Right lobe of liver (tissue), 6 donors: ENCODE results near the gene DIP2C. TPM values are rescaled to one million over a fixed set of nuclear protein-coding genes. Genes with fewer than 3 reads are reported as not detected.

Experiments
- ATAC-seq, 4 donors: fragments of 200-7000 bp; cut with Tn5 transposase; one replicate each; pipeline ENCODE4 v1.9.1; 2020; ENCODE audit warnings: mild to moderate bottlenecking in 4 of 4, moderate library complexity in 4 of 4
- DNase-seq, 3 donors: peaks; one replicate each; pipeline ENCODE4 v3.0.0-alpha.2; 2020
- H3K27ac ChIP-seq, 3 donors: fragments of 200-600 bp; one replicate each; pipeline ENCODE4 v1.8.0; 2022
- H3K27me3 ChIP-seq, 2 donors: fragments of 200-600 bp; one replicate each; pipeline ENCODE4 v1.8.0; 2022
- H3K36me3 ChIP-seq, 4 donors: fragments of 200-600 bp; sonication (generic) in 1 of 4; one replicate each; pipeline versions ENCODE4 v1.5.1 to v1.8.0; 2017 to 2022; ENCODE audit warnings: control low read depth in 1 of 4
- H3K4me1 ChIP-seq, 4 donors: fragments of 200-600 bp; sonication (generic) in 1 of 4; one replicate each; pipeline versions ENCODE4 v1.5.1 to v1.8.0; 2017 to 2022; ENCODE audit warnings: control low read depth in 1 of 4
- H3K4me3 ChIP-seq, 3 donors: fragments of 200-600 bp; one replicate each; pipeline ENCODE4 v1.8.0; 2022
- H3K9me3 ChIP-seq, 4 donors: fragments of 200-600 bp; sonication (generic) in 1 of 4; one replicate each; pipeline versions ENCODE4 v1.5.1 to v1.8.0; 2017 to 2022; ENCODE audit warnings: control low read depth in 1 of 4
- CTCF ChIP-seq, 4 donors: fragments of 200-600 bp in 3 of 4; fragments of 450-650 bp in 1 of 4; IDR thresholded peaks; one replicate each; pipeline versions ENCODE4 v1.5.1 to v1.8.0; 2016 to 2022; ENCODE audit warnings: antibody characterized with exemption in 4 of 4, mild to moderate bottlenecking in 2 of 4
- POLR2A ChIP-seq: fragments of 450-650 bp; IDR thresholded peaks from one replicate; pipeline ENCODE4 v1.6.1; 2017; ENCODE audit warnings: antibody characterized with exemption, mild to moderate bottlenecking
- WGBS: methylation state at CpG from one replicate; pipeline ENCODE4 v1.1.6; 2018; ENCODE audit warnings: low coverage, low lambda C conversion rate; ENCODE audit not compliant: insufficient coverage; ENCODE audit errors: missing lambda C conversion rate; 5-methylcytosine and 5-hydroxymethylcytosine counted together
- intact Hi-C, 2 donors: fragments of 100-400 bp; cut with DNase I; formaldehyde crosslinking; loops; one replicate each; pipeline versions ENCODE4 v1.11.2 to v1.14.1; 2022
- total RNA-seq, 6 experiments: library from RNA; depleted of rRNA in 2 of 6; stranded (reverse); fragments of >200 nt in 2 of 6; fragmentation: NEBNext Ultra II Directional in 3 of 6; extraction: Animal tissue kit (Norgen Biotek cat#: 25700) in 3 of 6; gene quantifications; one replicate each; pipeline versions ENCODE4 v1.1.0 to v1.2.4, GENCODE V29; 2016 to 2023
- donor health status: DM: no; HTN: yes; CAD: no.
- donor health status: DM: no; HTN: no; CAD: no.
- donor health status: DM: no; HTN: no; CAD: no.
- donor health status: DM: no; HTN: yes; CAD: no.
- donor health status: DM: no; HTN: yes; CAD: no.

DIP2C gene
- total RNA-seq, 6 experiments from 2014 or later = 8.0 to 13.5 (median 11.7) TPM

DNA sequence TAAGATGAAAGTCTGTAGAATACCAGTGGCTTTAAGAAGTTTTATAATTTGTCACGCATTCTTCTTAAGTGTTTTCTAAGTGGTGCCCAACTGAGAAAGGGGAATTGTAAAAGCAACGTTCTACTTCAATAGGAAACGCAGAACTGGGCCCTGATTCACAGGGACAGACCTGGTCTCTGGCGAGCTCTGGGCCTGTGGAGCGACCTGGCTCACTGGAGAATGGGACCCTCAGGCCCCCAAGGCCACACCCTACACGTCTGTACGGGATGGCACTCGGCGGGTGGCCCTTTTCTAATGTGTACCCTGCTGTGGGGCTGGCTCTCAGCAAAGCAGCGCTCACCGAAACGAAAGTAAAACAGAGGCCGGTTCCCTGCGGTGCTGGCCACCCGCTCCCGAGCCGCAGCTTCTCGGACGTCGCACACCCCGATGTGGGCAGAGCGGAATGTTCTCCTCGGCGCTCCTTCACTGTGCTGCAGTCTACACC lies 205.0 kb downstream of the DIP2C start:
- ATAC-seq = peak; percentile 79 to 87 (median 84)
- Histone ChIP-seq H3K36me3 (no peaks in the 10 kb centered on the region), H3K4me1 (no peaks in the 10 kb centered on the region), H3K27me3 (no peaks in the 10 kb centered on the region), H3K27ac (peak overlapping the region; percentile 57 to 68 (median 59)), H3K9me3 (no peaks in the 10 kb centered on the region), H3K4me3 (peak overlapping the region; percentile 49 to 56 (median 56))
- 57% methylated on average over 19 of the region's 24 CpGs for WGBS
- DNase-seq = peak in 2 of 3 donors; percentile 47 to 58
- no peak for TF ChIP-seq CTCF (IDR thresholded peaks at IDR 0.05)
- intact Hi-C loops = no loop called here

DNA sequence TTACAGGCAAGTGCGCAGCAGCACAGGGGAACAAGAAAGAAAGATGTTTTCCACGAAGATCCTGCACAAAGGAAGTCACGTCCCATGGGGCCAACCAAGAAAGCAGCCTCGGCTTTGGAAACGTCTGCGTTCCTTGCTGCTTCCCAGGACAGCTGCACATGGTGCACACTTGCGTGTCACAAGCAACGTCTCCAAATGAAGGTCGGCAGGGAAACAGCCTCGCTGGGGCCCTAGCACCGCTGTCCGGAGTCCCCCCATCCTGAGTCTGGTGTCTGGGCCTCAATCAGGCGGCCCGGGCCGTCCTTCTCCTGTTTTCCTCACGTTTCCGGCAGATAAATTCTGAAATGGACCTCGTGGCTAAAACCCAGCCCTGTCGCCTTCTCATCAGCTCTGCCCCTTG lies 206.2 kb downstream of the DIP2C start:
- 96% methylated on average over 6 of the region's 19 CpGs for WGBS
- H3K4me3 ChIP-seq = no peak overlapping the region
- H3K36me3 ChIP-seq = no peaks in the 10 kb centered on the region
- H3K4me1 ChIP-seq = no peaks in the 10 kb centered on the region
- no peaks in the 10 kb centered on the region for H3K9me3 ChIP-seq
- intact Hi-C loops = no loop called here
- ATAC-seq (no peak), DNase-seq (peak in 1 of 3 donors; percentile 24)
- no peak overlapping the region for H3K27ac ChIP-seq
- no peak for TF ChIP-seq POLR2A
- TF ChIP-seq CTCF (IDR thresholded peaks at IDR 0.05) = no peak
- no peaks in the 10 kb centered on the region for H3K27me3 ChIP-seq

GRCh38 chr10:482848-483247 lies 206.6 kb downstream of the DIP2C start:
- intact Hi-C loops = no loop called here
- Histone ChIP-seq H3K9me3 (no peaks in the 10 kb centered on the region), H3K36me3 (no peaks in the 10 kb centered on the region), H3K4me3 (no peak overlapping the region), H3K27ac (no peak overlapping the region), H3K27me3 (no peaks in the 10 kb centered on the region), H3K4me1 (no peaks in the 10 kb centered on the region)
- WGBS = 92% methylated on average over 7 of the region's 10 CpGs
- DNase-seq (no peak), ATAC-seq (no peak)
- TF ChIP-seq POLR2A (no peak), CTCF (IDR thresholded peaks at IDR 0.05) (no peak)

DNA sequence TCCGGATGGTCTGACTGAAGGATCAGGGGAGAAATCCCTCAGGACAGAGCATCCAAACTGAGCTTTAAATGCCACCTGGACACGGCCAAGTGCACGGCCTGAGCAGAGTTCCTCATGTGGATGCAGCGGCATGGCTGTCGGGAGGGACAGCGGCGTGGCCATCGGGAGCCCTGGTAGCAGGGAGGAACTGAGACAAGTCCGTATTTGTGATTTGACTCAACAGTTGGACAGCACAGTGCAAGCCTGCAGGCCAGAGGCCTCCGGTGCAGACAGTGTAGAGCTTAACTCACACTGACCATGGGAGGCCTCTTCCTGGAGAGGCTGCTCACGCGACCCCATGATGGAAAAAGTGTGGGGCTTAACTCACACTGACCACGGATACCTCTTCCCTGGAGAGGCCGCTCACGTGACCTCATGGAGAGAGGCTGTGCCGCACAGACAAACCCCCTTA lies 207.4 kb downstream of the DIP2C start:
- no peaks in the 10 kb centered on the region for H3K4me1 ChIP-seq
- H3K27me3 ChIP-seq = no peaks in the 10 kb centered on the region
- intact Hi-C loops = no loop called here
- no peak for TF ChIP-seq POLR2A
- TF ChIP-seq CTCF (IDR thresholded peaks at IDR 0.05) = no peak
- peak in 1 of 3 donors; percentile 38 for DNase-seq
- no peak overlapping the region for H3K27ac ChIP-seq
- H3K9me3 ChIP-seq = no peaks in the 10 kb centered on the region
- no peaks in the 10 kb centered on the region for H3K36me3 ChIP-seq
- ATAC-seq = no peak
- 88% methylated on average over 5 of the region's 16 CpGs for WGBS
- no peak overlapping the region for H3K4me3 ChIP-seq

- Histone ChIP-seq H3K4me1 (no peaks in the 10 kb centered on the region), H3K4me3 (no peak overlapping the region), H3K27me3 (no peaks in the 10 kb centered on the region), H3K27ac (no peak overlapping the region), H3K9me3 (no peaks in the 10 kb centered on the region), H3K36me3 (no peaks in the 10 kb centered on the region)
- DNase-seq = peak in 1 of 3 donors; percentile 37
- ATAC-seq = no peak
- intact Hi-C loops = no loop called here
- WGBS = 79% methylated on average over 8 of the region's 15 CpGs
- TF ChIP-seq CTCF (IDR thresholded peaks at IDR 0.05) (no peak), POLR2A (no peak)
Measured at GRCh38 chr10:481628-482027, 207.8 kb downstream of the DIP2C start.
